Stimulated activated CD8-positive, alpha-beta memory T cell treated with anti-CD3 and anti-CD28 coated beads, Interleukin-2, amount 100 ng/mL, for 1 hour (primary cell): ENCODE data around the gene YARS2.
"Not testable (repeated sequence)": the region's sequence is repeated elsewhere in the genome, so short reads cannot be mapped to it uniquely, and the experiment has no call there.

ENCODE experiments used
- DNase-seq, 2 donors: peaks; one replicate each; pipeline ENCODE4 v3.0.0-alpha.2; 2020; ENCODE audit warnings: low read depth in 2 of 2

Gene YARS2

DNA sequence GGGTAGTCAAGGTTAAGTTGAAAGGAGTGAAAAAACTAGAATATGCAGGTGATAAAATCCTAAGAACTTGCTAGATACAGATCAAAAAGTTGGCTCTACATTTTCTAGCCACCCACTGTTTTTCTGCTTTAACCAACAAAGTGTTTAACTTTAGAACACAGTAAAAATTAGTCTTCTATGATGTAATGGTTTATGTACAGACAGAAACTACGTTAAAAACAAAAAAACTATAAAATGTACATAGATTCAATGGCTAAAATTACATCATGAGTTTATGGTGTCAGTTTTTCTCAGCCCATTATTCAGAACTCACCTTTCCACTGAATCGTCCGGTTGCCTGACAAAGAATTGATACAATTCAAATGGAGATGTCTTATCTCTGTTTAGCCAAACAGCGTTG is 2.1 kb downstream of the YARS2 start:
- no peak for DNase-seq

DNA sequence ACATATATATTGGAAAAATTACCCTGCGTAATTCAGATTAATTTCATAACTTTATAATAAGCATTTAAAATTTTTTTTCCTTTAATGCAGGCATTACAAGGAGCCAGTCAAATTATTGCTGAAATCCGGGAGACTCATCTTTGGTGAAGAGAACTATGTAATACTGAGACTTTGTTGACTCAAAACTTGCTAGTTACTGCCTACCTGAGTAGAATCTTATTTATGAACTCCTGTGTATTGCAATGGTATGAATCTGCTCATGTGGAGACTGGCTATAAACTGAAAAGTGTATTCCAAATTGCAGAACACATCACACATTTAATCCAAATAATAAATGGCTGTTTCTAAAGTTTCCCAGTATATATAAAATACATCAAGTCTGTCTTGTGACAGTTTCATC is 12.4 kb downstream of the YARS2 start:
- no peak for DNase-seq

DNA sequence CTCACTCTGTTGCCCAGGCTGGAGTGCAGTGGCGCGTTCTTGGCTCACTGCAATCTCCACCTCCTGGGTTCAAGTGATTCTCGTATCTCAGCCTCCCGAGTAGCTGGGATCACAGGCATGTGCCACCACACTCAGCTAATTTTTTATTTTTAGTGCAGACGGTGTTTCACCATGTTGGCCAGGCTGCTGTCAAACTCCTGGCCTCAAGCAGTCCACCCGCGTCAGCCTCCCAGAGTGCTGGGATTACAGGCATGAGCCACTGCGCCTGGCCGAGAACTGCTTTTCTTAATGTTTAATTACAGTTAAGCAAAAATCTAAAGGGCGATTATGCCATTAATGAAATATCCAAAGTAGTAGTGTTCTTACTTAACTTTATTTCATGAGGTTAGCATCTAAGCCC is 13.6 kb downstream of the YARS2 start:
- no peak for DNase-seq

DNA sequence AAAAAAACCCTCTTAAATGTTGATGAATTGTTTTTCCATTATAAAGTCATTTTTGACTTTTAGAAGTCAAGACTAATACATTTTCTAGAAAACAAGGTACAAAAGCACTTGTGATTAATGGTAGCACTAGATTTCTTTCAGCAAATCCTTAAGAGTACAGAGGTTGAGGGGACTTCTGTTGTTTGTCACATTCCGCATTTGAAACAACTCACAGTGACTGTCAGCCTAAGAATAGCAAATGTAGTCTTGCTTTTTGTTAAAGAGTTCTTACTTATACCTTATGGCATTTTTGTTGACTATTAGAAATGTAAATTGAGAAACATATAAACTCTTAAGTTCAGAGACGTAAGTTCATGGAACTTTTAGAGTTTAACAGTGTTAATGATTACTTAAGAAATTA is 16.4 kb downstream of the YARS2 start:
- no peak for DNase-seq

DNA sequence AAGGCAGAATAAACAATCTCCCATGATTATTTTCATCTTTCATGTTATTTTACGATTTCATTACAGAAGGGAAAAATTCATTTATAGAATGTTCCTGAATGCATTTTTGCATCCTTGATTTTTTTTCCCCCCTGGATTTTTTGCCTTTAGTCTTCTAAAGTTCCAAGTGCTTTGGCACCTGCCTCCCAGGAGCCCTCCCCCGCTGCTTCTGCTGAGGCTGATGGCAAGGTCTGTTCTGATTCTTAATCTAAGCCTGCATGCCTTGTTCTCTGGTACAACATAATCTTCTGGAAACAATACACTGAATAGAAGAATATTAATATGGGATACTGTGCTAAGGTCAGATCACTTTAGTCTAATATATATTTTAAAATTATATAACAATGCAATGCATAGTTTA is 18.0 kb downstream of the YARS2 start:
- DNase-seq: no peak

DNA sequence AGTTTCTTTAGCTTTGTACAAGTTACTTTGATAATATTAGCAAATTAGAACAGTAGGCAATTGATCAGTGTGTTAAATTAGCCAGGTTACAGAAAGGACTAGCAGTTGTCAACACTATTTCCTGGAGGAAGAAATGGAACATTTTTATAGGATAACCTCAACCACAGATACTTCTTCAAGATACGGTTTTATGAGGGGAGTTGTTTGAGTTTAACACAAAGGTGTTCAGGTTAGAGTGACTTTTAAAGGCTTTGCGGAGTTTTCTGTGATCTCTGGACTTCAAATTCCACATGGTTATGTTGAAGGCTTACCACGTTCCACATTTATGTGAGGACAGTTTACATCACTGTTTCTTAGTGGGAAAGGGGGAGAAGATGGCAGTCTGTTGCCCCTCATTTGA is 19.3 kb downstream of the YARS2 start:
- no peak for DNase-seq

DNA sequence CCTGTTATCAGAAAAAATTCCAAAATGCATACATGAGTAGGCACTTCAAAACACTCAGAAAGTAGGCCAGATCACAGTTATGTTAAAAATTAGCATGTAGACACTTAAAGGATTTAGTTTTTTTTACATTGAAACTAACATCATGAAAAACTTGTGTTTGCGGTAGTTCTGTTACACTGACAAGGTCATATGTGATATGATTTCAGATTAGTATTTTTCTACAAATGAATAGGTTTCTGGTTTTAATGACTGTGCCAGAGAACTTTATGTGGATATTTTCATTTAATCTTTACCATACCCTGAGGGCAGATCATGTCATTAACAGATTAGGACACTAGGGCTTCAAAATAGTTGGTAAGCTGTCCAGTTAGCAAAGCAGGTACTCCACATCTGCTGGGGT is 20.7 kb downstream of the YARS2 start:
- no peak for DNase-seq

DNA sequence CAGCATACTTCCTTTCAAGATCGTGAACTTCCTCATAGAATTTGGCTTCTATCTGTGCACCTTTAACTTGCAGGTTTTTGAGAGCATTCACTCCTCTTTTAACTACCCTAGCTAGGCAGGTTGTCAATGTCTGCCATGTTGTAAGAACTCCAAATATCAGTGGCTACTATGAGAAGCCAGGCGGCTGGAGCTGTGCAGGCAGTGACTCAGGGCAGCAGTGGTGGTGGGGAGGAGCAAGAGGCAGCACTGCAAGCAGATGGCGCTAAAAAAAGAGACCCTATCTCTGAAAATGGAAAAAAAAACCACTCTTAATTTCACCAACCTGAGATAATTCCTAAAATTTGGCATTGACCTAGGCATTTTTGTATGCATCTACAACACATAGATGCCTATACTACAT is 28.5 kb downstream of the YARS2 start:
- DNase-seq: no peak

DNA sequence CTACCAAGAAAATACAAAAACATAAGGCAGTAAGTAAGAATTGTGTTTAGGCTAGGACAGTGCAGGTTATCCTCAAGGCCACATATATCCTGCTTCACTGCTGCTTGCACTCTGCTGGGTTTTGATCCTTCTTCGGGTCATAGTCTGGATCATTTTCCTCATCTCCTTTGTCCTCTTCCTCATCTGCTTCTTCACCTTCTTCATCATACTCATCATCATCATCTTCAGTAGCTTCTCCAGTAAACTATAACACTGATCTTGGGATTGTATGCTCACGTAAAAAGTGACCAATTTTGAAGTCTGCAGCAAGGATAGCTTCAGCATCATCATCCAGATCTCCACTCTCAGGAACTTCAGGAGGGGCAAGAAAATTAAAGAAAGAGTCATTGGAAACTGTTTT is 29.4 kb downstream of the YARS2 start:
- no peak for DNase-seq

DNA sequence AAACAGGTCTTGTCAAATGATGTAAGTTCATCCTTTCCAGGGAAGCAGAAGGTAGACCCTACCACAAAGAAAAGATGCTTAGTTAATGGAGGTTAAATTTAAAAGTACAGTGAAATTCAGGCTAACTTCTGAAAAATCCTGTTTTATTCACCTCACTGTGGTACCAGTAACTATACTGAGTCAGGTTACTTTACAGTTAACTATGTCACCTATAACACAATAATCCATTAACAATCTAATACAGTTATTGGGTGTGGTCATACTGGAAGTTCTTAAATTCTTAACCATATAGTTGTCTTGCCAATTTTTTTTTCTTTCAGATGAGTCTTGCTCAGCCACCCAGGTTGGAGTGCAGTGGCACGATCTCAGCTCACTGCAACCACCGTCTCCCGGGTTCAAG is 30.4 kb downstream of the YARS2 start:
- not testable (repeated sequence) for DNase-seq

DNA sequence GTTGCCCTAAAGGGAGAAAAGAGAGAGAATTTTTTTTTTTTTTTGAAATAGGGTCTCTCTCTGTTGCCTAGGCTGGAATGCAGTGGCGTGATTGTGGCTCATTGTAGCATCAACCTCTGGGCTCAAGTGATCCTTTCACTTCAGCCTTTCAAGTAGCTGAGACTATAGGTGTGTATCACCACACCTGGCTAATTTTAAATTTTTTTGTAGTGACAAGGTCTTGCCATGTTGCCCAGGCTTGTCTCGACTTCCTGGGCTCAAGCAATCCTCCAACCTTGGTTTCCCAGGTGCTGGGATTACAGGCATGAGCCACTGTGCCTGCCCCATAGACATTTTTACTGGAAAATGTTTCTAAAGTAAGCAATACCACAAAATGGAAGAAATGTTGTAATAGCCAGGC is 36.8 kb downstream of the YARS2 start:
- DNase-seq: no peak

DNA sequence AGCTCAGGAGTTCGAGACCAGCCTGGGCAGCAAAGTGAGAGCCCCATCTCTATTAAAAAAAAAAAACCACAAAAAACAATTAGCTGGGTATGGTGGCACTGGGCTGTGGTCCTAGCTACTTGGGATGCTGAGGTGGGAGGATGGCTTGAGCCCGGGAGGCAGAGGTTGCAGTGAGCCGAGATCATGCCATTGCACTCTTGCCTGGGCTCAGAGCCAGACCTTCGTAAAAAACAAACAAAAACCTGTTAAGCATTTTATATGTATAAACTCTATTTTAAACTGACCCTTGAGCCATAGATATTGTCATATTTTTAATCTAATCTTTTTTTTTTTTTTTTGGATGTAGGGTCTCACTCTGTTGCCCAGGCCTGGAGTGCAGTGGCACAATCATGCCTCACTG is 40.9 kb downstream of the YARS2 start:
- DNase-seq: no peak

DNA sequence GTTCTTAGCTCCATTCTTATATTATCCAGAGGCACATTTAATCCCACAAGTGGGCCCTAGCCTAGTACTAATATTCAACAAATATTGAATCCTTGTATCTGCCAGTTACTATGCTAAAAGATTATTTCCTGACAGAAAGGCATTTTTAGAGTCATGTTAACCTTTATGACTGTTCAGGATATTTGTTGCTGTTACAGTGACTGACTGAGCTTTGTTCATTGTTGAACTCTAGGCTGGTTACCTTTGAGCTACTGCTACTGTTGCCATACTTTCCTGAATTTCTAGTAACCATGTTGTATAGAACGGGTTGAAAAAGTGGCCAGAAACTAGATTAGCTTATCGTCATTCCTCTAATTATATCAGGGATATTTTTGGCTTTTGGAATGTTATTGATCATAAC is 46.8 kb downstream of the YARS2 start:
- no peak for DNase-seq

DNA sequence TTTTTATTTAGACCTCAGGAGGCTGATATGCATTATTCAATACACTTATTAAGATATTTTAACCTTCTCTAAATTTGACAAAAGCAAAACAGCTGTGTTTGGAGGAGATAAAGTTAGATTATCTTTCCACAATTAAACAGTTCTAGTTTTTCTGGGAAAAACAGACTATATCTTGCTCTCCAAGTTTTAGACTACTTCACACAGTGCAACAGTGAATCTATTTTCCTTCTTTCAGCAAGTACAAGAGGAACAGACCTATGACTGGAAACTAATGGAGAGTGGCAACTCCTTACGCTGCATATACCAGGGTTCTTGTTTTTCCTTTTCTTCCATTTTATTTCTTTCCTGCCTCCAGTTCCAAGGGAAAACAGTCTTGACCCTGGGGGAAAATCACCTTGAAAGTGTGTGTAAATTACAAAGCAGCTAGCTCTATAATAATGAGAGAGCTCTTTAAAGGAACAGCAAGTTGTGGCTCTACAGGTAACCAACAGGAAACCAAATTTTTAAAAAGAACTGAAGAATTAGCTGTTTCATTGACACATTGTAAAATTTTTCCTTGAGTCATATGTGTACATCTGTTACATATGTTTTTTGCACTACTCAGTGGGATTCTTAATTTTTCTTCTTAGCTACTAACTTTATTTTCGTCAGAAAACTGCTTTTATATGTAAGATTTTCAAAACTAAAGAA is 49.2 kb downstream of the YARS2 start:
- no peak for DNase-seq

DNA sequence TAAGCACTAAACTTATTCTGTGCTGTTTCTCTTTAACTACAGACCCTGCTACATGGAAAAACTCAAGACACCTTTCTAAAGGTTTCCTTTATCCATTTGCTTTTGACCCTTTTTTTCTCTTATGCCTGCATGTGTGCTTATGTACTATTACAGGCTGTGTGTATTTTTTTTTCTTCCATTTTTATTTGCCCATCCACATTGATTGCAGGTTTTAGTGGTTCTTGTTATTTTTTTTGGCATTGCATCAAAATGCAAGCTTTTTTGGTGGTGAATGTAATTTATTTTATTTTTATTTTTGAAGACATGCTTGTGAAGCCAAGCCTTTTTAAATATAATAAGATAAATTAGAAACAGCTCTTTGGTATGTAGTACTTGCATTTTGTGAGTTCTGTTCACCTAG is 49.9 kb downstream of the YARS2 start:
- no peak for DNase-seq

DNA sequence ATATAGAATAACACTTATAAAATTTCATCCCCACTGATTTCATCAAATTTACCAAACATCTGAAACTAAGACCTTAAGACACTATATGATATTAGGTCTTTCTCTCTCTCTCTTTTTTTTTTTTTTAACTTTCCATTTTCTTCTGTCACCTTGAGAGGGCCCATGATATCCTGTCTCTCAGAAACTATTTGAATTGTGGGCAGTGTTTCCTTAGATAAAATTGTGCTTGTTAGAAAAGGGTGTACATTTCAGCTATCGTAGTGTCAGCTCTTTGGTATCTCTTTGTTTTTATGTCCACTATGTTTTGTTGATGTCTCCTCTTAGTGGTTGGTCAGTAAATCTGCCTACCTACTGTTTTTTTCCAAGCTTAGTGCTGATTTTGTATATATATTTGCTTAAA is 52.8 kb downstream of the YARS2 start:
- no peak for DNase-seq

DNA sequence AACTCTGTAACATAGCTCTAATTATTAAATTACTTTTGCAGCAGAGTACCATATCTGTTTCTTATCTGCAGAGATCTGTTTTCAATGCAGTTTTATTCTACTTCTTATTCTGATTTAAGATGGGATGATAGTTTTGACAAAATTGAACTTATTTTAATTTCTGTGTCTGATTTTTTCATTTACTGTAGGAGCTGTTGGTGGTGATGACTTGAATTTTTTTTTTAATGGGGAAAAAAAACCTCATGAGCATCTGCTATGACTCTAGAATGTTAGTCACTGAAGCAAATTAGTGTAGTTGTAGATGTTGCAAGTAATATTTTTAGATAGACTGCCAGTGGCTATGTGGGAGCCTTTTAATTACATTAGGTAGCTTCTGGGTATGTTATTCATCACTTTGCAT is 53.2 kb downstream of the YARS2 start:
- DNase-seq: no peak

DNA sequence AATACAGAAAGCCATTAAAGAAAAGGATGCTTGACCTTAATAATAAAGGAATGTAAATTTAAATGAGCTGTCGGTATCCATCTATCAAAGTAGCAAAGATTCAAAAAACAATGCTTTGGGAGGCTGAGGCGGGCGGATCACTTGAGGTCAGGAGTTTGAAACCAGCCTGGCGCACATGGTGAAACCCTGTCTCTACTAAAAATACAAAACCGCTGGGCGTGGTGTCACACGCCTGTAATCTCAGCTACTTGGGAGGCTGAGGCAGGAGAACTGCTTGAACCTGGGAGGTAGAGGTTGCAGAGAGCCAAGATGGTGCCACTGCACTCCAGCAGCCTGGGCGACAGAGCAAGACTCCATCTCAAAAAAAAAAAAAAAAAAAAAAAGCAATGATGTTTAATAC is 56.3 kb downstream of the YARS2 start:
- DNase-seq: not testable (repeated sequence)

DNA sequence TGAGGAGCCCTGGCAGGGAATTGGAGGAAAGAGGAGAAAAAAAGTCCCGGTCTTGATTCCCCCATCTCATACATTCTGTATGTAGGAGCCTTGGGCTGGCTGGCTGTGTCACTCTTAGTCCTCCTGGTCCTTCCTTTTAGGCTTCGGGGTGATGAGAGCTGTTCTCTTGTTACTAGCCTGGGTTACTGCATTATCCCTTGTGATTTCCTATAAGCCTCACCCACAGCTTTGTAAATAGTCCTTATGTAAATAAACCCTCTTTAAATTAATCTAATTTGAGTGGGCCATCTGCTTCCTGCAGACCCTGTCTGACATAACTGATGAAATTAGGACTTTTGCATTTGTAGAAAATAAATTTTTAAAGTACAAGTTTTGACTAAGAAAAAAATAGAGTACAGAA is 57.4 kb downstream of the YARS2 start:
- no peak for DNase-seq

DNA sequence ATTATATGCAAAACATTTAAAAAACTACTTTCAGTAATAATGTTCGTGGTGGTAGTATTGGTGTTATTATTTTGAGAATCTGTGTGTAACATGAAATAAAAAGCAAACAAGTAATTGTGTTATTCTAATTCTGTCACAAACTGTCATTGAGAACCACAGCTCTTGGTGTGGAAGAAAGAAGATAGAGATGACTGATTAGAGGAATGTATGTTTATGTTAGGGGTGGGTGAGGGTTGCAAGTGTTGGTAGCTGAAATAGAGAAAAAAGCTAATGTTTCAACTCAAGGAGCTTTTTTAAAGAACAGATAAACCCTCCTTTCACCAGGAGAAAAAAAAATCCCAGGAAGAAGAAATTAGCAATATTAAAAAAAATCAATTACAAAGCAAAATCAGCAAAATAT is 58.3 kb downstream of the YARS2 start:
- DNase-seq: no peak
